ENCODE data around the gene TIMM21. TPM values are rescaled to one million over a fixed set of nuclear protein-coding genes. Genes with fewer than 3 reads are reported as not detected.
A peak's percentile ranks its signal among the peaks of the same experiment; 100 is the strongest.

The TIMM21 gene
- total and polyA plus RNA-seq, 4 donors = 12.6 to 26.1 (median 22.8) TPM

GRCh38 chr18:74190086-74190485 is 41.8 kb downstream of the TIMM21 start:
- no peak overlapping the region for H3K9ac ChIP-seq (ENCODE audit: insufficient read depth in 1 of 2, low read length in 2 of 2)
- WGBS, 2 donors = 63 to 71% methylated on average over 4 of the region's 4 CpGs
- no peaks in the 10 kb centered on the region for H3K9me3 ChIP-seq (ENCODE audit: control insufficient read depth in 4 of 4, insufficient read depth in 3 of 4, low read length in 3 of 4)
- H3K27ac ChIP-seq (ENCODE audit: low read depth in 1 of 2, low read length in 1 of 2) = no peak overlapping the region
- DNase-seq = peak in 2 of 3 donors; percentile 22 to 56
- TF ChIP-seq, protein P1, sequence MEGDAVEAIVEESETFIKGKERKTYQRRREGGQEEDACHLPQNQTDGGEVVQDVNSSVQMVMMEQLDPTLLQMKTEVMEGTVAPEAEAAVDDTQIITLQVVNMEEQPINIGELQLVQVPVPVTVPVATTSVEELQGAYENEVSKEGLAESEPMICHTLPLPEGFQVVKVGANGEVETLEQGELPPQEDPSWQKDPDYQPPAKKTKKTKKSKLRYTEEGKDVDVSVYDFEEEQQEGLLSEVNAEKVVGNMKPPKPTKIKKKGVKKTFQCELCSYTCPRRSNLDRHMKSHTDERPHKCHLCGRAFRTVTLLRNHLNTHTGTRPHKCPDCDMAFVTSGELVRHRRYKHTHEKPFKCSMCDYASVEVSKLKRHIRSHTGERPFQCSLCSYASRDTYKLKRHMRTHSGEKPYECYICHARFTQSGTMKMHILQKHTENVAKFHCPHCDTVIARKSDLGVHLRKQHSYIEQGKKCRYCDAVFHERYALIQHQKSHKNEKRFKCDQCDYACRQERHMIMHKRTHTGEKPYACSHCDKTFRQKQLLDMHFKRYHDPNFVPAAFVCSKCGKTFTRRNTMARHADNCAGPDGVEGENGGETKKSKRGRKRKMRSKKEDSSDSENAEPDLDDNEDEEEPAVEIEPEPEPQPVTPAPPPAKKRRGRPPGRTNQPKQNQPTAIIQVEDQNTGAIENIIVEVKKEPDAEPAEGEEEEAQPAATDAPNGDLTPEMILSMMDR (IDR thresholded peaks at IDR 0.05; ENCODE audit: control extremely low read depth, extremely low read depth) = no peak
- peaks cover 0 to 2% (median 0%) of the 10 kb centered on the region in 3 donors for H3K27me3 ChIP-seq (ENCODE audit: control insufficient read depth in 3 of 3, insufficient read depth in 3 of 3, low read length in 2 of 3)
- no peak overlapping the region for H3K4me3 ChIP-seq
- no peaks in the 10 kb centered on the region for H3K36me3 ChIP-seq (ENCODE audit: control insufficient read depth in 4 of 4, insufficient read depth in 4 of 4, low read length in 4 of 4)
- H3K4me1 ChIP-seq (ENCODE audit: control insufficient read depth in 5 of 5, insufficient read depth in 5 of 5, low read length in 5 of 5) = peaks cover 0 to 13% (median 2%) of the 10 kb centered on the region in 5 donors
- no peak for ATAC-seq (ENCODE audit: insufficient read depth, low FRiP score)

- H3K36me3 ChIP-seq (ENCODE audit: control insufficient read depth in 4 of 4, insufficient read depth in 4 of 4, low read length in 4 of 4) = no peaks in the 10 kb centered on the region
- H3K27ac ChIP-seq (ENCODE audit: low read depth in 1 of 2, low read length in 1 of 2) = no peak overlapping the region
- DNase-seq (no peak), ATAC-seq (ENCODE audit: insufficient read depth, low FRiP score) (no peak)
- H3K27me3 ChIP-seq (ENCODE audit: control insufficient read depth in 3 of 3, insufficient read depth in 3 of 3, low read length in 2 of 3) = peaks cover 0 to 2% (median 0%) of the 10 kb centered on the region in 3 donors
- 87 to 89% methylated on average over 14 of the region's 14 CpGs for WGBS, 2 donors
- no peaks in the 10 kb centered on the region for H3K9me3 ChIP-seq (ENCODE audit: control insufficient read depth in 4 of 4, insufficient read depth in 3 of 4, low read length in 3 of 4)
- TF ChIP-seq, protein P1 (IDR thresholded peaks at IDR 0.05; ENCODE audit: control extremely low read depth, extremely low read depth) = no peak
- peaks cover 0 to 13% (median 7%) of the 10 kb centered on the region in 5 donors for H3K4me1 ChIP-seq (ENCODE audit: control insufficient read depth in 5 of 5, insufficient read depth in 5 of 5, low read length in 5 of 5)
- H3K4me3 ChIP-seq = no peak overlapping the region
- no peak overlapping the region for H3K9ac ChIP-seq (ENCODE audit: insufficient read depth in 1 of 2, low read length in 2 of 2)
Observed at GRCh38 chr18:74191577-74191976, 43.3 kb downstream of the TIMM21 start.

GRCh38 chr18:74194691-74195090 is 46.4 kb downstream of the TIMM21 start:
- Histone ChIP-seq H3K36me3 (ENCODE audit: control insufficient read depth in 4 of 4, insufficient read depth in 4 of 4, low read length in 4 of 4) (no peaks in the 10 kb centered on the region), H3K27me3 (ENCODE audit: control insufficient read depth in 3 of 3, insufficient read depth in 3 of 3, low read length in 2 of 3) (peaks cover 0 to 2% (median 0%) of the 10 kb centered on the region in 3 donors), H3K4me3 (no peak overlapping the region), H3K9me3 (ENCODE audit: control insufficient read depth in 4 of 4, insufficient read depth in 3 of 4, low read length in 3 of 4) (no peaks in the 10 kb centered on the region), H3K27ac (ENCODE audit: low read depth in 1 of 2, low read length in 1 of 2) (no peak overlapping the region), H3K4me1 (ENCODE audit: control insufficient read depth in 5 of 5, insufficient read depth in 5 of 5, low read length in 5 of 5) (peaks cover 0 to 26% (median 11%) of the 10 kb centered on the region in 5 donors), H3K9ac (ENCODE audit: insufficient read depth in 1 of 2, low read length in 2 of 2) (no peak overlapping the region)
- ATAC-seq (ENCODE audit: insufficient read depth, low FRiP score) (no peak), DNase-seq (no peak)
- TF ChIP-seq, protein P1 (IDR thresholded peaks at IDR 0.05; ENCODE audit: control extremely low read depth, extremely low read depth) = no peak
- 60 to 68% methylated on average over 3 of the region's 3 CpGs for WGBS, 2 donors

Data from lung (tissue), 12 donors.